SJCRH30 (cell line): ENCODE measurements around the gene IGFBP7. TPM values are rescaled to one million over a fixed set of nuclear protein-coding genes. Genes with fewer than 3 reads are reported as not detected.

Experiments used
- DNase-seq, 2 experiments: peaks; one replicate each; pipeline ENCODE4 v3.0.0-alpha.2; 2015 to 2020
- H3K27ac ChIP-seq: fragments of 250-450 bp; sonication (Bioruptor Pico); 2 replicates; pipeline ENCODE4 v1.5.1; 2020; ENCODE audit warnings: mild to moderate bottlenecking, moderate library complexity
- H3K27me3 ChIP-seq: fragments of 250-450 bp; sonication (Bioruptor Pico); 2 replicates; pipeline ENCODE4 v1.5.1; 2020; ENCODE audit warnings: mild to moderate bottlenecking, moderate library complexity
- H3K36me3 ChIP-seq: fragments of 250-450 bp; sonication (Bioruptor Pico); 2 replicates; pipeline ENCODE4 v1.5.1; 2020; ENCODE audit warnings: mild to moderate bottlenecking, moderate library complexity
- H3K4me1 ChIP-seq: fragments of 250-450 bp; sonication (Bioruptor Pico); 2 replicates; pipeline ENCODE4 v1.5.1; 2020; ENCODE audit warnings: mild to moderate bottlenecking, moderate library complexity
- H3K4me3 ChIP-seq: fragments of 250-450 bp; sonication (Bioruptor Pico); 2 replicates; pipeline ENCODE4 v1.5.1; 2020; ENCODE audit warnings: mild to moderate bottlenecking, moderate library complexity
- H3K9me3 ChIP-seq: fragments of 250-450 bp; sonication (Bioruptor Pico); replicated peaks from 2 replicates; pipeline ENCODE4 v1.5.1; 2020; ENCODE audit warnings: mild to moderate bottlenecking, moderate library complexity
- total RNA-seq: library from RNA; depleted of rRNA; stranded (reverse); fragments of >200 nt; shearing (Covaris generic); gene quantifications from 2 replicates; pipeline ENCODE4 v1.2.3, GENCODE V29; 2014

Gene IGFBP7
- total RNA-seq, 1 experiment from 2014 or later: 1.8 TPM

DNA sequence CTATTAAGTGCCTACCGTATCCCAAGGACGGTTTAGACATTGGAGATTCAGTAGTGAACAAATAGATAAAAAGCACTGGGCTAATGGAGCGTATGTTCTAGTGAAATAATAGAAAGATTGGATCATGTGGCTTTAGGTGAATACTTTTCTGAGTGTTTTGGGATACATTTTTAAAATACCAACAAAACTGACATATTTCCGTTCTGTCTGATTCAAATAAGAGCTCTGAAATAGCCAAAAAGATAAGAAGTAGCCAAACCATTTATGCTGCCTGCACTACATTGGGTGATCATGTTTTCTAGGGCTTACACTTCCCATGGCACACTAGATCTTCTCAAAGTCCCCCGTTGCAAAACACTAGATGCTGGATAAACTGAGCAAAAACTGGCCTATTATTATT, 14.2 kb downstream of the IGFBP7 start:
- Histone ChIP-seq H3K9me3 (no peaks in the 10 kb centered on the region; the same call in 1 of the 2 replicates), H3K27me3 (no peaks in the 10 kb centered on the region), H3K4me3 (no peak overlapping the region), H3K36me3 (no peaks in the 10 kb centered on the region), H3K27ac (no peak overlapping the region), H3K4me1 (peaks cover 28% of the 10 kb centered on the region)
- DNase-seq: no peak

DNA sequence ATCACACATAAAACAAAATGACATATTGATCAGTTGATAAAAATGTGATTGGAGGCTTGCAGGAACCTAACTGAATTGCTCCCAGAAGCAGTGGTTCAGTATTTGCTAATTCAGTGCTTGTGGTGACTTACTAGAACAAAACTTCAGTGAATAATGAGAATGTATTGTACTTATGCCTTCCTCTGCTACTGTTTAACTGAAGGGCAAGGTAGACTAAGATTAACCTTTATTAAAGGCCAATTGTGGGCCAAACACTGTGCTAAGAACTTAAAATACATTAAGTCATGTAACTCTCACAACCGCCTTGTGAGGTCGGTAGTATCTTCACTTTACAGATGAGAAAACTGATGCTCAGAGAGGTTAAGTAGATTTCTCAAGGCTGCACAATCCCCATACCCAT, 14.9 kb downstream of the IGFBP7 start:
- no peak for DNase-seq
- H3K27ac ChIP-seq: no peak overlapping the region
- H3K27me3 ChIP-seq: no peaks in the 10 kb centered on the region
- no peaks in the 10 kb centered on the region for H3K36me3 ChIP-seq
- no peaks in the 10 kb centered on the region for H3K9me3 ChIP-seq
- H3K4me1 ChIP-seq: peaks cover 20% of the 10 kb centered on the region
- H3K4me3 ChIP-seq: no peak overlapping the region

DNA sequence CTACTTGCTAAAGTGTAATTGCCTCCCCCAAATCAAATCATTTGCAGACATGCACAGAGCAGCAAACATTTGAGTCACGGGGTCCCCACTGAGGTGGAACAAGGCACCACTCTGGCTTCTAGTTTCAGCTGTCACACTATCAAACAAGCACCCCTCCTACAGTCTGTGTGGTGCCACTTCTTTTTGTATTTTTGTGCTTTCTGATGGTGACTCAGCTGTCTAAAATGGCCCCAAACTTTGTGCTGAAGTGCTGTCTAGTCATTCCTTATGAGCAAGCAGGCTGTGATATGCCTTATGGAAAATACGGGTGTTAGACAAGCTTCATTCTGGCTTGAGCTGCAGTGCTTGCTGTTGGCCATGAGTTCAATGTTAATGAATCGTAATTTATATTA, 15.4 kb downstream of the IGFBP7 start:
- H3K4me1 ChIP-seq: peaks cover 19% of the 10 kb centered on the region
- H3K4me3 ChIP-seq: no peak overlapping the region
- no peaks in the 10 kb centered on the region for H3K9me3 ChIP-seq
- H3K36me3 ChIP-seq: no peaks in the 10 kb centered on the region
- no peak overlapping the region for H3K27ac ChIP-seq
- no peaks in the 10 kb centered on the region for H3K27me3 ChIP-seq
- DNase-seq: no peak

DNA sequence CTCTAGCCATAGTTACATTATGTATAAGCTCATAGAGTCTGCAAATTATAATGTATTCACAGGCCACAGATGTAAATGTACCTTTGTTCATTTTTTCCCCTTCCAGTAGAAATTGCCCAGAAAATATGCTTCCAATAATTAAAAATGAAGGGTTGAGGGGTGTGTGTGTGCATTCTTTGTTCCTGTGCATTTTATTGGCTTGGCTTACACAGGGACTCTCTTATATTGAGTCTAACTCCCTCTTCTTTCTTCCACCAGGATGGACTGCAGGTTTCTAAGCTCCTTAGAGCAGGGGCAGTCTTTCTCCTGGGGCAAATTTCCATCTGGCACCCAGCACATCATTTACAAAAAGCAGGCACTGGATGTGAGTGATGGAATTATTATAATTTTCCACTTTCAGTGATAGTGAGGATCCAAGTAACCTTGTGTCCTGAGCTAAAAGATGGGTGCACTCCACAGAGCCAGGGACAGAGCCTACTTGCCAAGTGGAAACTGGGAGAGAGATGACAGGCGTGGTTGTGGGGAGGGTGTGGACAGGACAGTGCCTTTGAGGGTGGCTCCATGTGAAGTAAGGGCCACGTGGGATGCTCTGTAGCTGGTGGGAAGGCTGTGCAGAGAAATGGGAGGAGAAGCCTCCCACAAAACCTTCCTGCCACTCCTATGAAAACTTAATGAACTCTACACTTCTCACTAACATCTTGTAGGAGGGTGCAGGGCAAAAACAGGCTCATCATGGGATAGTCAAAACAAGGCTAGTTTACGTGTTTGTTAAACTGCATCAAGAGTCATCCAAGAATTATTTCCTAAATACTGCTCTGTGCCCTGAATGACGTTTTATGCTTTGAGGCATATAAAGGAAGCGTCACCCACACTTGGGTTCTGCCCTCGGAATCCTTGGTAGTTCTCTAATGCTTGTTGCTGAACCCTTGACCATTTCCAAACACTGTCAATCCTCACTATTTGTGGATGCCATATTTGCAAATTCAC, 16.0 kb downstream of the IGFBP7 start:
- no peak overlapping the region for H3K4me3 ChIP-seq
- H3K36me3 ChIP-seq: no peaks in the 10 kb centered on the region
- no peaks in the 10 kb centered on the region for H3K9me3 ChIP-seq
- H3K4me1 ChIP-seq: peaks cover 13% of the 10 kb centered on the region
- H3K27me3 ChIP-seq: no peaks in the 10 kb centered on the region
- H3K27ac ChIP-seq: no peak overlapping the region
- no peak for DNase-seq

DNA sequence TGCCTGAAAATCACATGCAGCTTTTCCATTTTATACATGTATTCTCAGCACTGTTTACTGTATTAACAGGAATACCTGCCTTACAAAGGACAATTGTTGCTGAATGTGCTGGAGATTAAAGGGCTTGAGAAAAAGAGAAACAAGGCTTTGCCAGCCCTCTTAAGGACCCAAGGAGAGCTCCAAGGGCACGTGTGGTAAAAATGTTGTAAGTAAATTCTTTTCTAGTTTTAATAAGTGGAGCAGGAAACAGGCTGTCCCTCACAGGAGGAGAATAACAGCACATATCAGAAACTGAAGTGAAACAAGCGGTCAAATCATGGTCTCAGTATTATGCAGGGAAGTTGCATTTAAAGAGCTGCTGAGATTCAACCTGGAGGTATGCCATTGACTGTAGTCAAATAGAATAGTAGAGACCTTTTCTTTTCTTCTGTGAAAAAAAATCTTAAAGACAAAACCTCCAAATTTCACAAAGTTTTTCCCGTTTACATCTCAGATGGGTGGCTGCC, 18.5 kb downstream of the IGFBP7 start:
- Histone ChIP-seq H3K27ac (no peak overlapping the region), H3K4me3 (no peak overlapping the region), H3K4me1 (no peaks in the 10 kb centered on the region; the same call in 1 of the 2 replicates), H3K36me3 (no peaks in the 10 kb centered on the region), H3K9me3 (no peaks in the 10 kb centered on the region), H3K27me3 (no peaks in the 10 kb centered on the region)
- no peak for DNase-seq

DNA sequence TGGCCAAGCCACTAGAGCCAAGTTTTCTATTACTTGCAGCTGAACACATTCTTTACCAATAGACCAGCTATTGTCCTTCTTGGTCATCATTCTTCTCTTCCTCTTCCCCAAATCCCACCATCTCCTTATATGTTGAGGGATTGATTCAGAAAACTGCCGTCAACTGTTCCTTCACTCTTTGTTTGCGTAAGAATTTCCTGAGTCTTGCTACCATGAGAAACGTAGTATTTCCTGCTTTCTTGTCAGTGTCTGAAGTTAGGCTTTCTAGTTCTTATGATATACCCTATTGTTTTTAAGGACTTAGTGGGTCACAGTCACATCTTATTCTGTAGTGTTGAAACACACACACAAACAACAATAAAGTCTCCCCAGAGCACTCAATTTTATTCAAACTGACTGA, 20.1 kb downstream of the IGFBP7 start:
- Histone ChIP-seq H3K27ac (no peak overlapping the region), H3K27me3 (no peaks in the 10 kb centered on the region), H3K4me1 (no peaks in the 10 kb centered on the region; the same call in 1 of the 2 replicates), H3K9me3 (no peaks in the 10 kb centered on the region; the same call in 1 of the 2 replicates), H3K4me3 (no peak overlapping the region), H3K36me3 (no peaks in the 10 kb centered on the region)
- no peak for DNase-seq

DNA sequence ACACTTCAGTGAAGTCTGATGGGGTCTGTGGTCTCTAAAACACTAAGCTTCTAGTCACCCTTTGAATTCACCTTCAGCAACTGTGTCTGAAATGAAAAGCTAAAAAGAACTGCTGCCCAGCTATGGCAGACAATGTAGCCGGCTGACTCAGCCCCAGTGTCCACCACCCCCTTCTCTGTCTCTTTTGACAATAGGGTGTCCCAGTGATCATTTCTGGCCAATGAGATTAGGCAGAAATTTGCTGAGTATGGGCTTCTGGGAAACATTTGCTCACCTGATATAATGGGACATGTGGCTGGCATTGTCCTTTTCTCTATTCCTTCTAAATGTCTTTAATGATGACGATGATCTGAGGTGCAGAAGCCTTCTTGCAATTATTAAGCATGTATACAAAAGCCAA, 20.6 kb downstream of the IGFBP7 start:
- no peaks in the 10 kb centered on the region; the same call in 1 of the 2 replicates for H3K4me1 ChIP-seq
- no peaks in the 10 kb centered on the region for H3K27me3 ChIP-seq
- DNase-seq: no peak
- no peaks in the 10 kb centered on the region for H3K36me3 ChIP-seq
- no peak overlapping the region for H3K4me3 ChIP-seq
- H3K27ac ChIP-seq: no peak overlapping the region
- H3K9me3 ChIP-seq: no peaks in the 10 kb centered on the region; the same call in 1 of the 2 replicates

DNA sequence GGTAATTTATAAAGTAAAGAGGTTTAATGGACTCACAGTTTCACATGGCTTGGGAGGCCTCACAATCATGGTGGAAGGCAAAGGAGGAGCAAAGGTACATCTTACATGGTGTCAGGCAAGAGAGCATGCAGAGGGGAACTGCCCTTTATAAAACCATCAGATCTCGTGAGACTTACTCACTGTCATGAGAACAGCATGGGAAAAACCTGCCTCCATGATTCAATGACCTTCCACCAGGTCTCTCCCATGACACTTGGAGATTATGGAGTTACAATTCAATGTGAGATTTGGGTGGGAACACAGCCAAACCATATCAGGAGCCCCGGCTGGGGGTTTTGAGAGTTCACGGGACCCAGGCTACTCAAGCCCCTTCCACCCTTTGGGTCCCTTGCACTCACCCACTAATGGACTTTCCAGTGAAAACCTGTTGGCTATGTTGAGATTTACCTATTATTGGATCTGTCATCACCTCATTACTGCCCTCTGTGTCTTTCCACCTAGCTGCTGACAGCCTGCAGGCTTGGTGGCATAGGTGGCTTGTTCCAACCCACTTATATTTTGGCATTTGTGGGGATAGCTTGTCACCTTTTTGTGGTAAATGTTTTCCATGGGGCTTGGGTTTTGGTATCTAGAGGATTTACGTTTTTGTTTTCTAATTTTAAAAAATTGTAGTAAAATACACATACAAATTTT, 24.0 kb downstream of the IGFBP7 start:
- H3K4me3 ChIP-seq: no peak overlapping the region
- H3K36me3 ChIP-seq: no peaks in the 10 kb centered on the region
- no peaks in the 10 kb centered on the region for H3K27me3 ChIP-seq
- H3K27ac ChIP-seq: no peak overlapping the region
- peaks cover 7% of the 10 kb centered on the region for H3K4me1 ChIP-seq
- H3K9me3 ChIP-seq: no peaks in the 10 kb centered on the region; the same call in 1 of the 2 replicates
- DNase-seq: no peak

DNA sequence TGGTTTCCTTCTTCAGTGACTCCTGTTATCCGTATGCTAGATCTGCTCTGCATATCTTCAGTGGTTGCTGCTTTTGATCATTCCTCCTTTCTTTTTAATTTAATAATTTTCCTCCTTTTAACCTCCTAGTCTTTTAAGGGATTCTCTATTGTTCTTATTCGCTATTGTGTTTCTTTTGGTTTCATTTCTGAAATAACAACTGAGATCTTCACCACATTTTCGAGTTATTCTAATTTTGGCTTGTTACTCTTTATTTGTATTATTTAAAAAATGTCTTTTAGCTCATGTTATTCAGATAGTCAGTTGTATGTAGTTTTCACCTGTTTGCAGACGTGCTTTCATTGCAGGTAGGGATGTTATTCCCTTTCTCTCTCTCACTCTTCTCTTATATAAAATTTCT, 24.9 kb downstream of the IGFBP7 start:
- Histone ChIP-seq H3K4me3 (no peak overlapping the region), H3K9me3 (no peaks in the 10 kb centered on the region; the same call in 1 of the 2 replicates), H3K4me1 (peaks cover 13% of the 10 kb centered on the region), H3K27me3 (no peaks in the 10 kb centered on the region), H3K36me3 (no peaks in the 10 kb centered on the region), H3K27ac (no peak overlapping the region)
- DNase-seq: no peak

DNA sequence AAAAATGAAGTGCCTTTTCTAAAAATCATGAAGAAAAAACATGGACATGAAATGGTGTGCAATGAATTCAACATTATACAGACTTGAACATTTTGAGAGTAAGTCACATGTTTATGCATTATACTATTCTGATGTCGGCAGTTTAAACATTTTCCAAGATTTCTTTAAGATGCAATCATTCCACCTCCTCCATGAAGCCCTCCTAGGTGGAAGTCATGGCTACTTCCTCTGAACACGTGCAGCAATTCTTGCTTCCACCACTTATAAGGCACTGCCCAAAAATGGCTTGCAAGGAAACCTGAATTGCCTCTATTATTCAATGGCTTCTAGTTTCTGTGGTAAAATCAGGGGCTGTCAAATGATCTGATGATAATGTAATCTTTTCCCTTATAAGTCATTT, 25.8 kb downstream of the IGFBP7 start:
- H3K4me3 ChIP-seq: no peak overlapping the region
- no peaks in the 10 kb centered on the region for H3K36me3 ChIP-seq
- H3K27me3 ChIP-seq: no peaks in the 10 kb centered on the region
- H3K4me1 ChIP-seq: peaks cover 13% of the 10 kb centered on the region
- no peak overlapping the region for H3K27ac ChIP-seq
- no peaks in the 10 kb centered on the region; the same call in 1 of the 2 replicates for H3K9me3 ChIP-seq
- no peak for DNase-seq

DNA sequence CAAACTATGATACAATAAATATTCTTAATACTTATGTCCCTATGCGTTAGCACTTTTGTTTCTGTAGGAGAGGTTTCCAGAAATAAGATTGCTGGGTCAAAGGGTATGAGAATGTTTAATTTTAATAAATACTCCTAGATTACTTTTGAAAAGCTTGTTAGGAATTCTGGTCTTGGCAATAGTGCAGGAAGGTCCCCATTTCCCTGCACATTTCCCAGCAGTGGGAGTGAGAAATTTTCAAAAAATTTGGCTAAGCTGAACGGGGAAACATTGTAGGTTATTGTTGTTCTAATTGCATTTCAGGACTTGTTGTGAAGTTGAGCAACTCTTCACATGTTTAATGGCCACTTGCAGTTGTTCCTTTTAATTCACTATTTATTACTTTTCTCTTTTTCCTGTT, 27.1 kb downstream of the IGFBP7 start:
- Histone ChIP-seq H3K4me1 (peaks cover 13% of the 10 kb centered on the region), H3K27ac (no peak overlapping the region), H3K27me3 (no peaks in the 10 kb centered on the region), H3K9me3 (no peaks in the 10 kb centered on the region; the same call in 1 of the 2 replicates), H3K36me3 (no peaks in the 10 kb centered on the region), H3K4me3 (no peak overlapping the region)
- no peak for DNase-seq

DNA sequence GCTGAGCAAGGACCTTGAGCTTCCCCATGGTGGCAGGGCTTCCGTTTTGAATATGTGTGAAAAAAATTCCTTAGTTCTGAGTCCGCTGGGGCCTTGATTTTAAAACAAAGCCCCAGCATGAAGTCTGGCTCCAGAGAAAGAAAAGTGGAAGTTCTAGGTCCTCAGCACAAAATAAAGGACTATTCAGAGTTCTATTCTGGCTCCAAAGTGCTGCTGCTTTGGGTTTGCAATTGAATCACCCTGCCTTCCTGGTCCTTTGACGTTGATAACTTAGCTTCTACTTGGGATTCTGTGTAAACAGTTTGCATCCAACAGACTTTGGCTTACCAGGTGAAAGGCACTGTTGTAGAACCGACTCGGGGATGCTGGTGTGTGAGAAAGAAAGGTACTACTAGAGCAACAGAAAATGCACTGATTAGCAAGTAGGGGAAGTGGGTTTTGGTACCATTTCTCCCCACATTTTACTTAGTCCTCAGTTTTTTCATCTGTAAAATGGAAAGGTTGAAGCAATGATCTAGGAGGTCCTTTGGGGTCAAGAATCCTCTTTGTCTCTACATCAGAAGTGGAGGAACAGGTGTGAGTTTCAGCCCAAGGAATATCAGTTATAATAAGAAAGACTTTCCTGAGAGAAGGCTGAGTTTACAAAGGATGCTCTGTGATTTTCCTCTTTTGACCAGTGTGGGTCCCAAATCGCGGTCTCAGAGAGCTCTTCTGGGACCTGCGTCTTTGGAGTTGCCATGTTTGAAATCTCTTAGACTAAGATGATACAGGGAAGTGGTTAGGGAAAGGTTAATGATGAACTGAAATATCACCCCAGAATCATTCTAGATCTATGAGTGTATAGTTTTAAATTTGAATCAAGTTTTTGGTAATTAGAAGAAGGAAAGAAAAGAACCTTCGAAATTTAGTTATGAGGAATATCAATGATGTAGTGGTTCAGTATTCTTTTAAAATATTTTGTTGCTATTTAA, 28.2 kb downstream of the IGFBP7 start:
- Histone ChIP-seq H3K36me3 (no peaks in the 10 kb centered on the region), H3K9me3 (no peaks in the 10 kb centered on the region; the same call in 1 of the 2 replicates), H3K27ac (peak overlapping the region; percentile 38; the same call in 1 of the 2 replicates), H3K27me3 (no peaks in the 10 kb centered on the region), H3K4me3 (no peak overlapping the region), H3K4me1 (peaks cover 13% of the 10 kb centered on the region)
- DNase-seq: no peak

DNA sequence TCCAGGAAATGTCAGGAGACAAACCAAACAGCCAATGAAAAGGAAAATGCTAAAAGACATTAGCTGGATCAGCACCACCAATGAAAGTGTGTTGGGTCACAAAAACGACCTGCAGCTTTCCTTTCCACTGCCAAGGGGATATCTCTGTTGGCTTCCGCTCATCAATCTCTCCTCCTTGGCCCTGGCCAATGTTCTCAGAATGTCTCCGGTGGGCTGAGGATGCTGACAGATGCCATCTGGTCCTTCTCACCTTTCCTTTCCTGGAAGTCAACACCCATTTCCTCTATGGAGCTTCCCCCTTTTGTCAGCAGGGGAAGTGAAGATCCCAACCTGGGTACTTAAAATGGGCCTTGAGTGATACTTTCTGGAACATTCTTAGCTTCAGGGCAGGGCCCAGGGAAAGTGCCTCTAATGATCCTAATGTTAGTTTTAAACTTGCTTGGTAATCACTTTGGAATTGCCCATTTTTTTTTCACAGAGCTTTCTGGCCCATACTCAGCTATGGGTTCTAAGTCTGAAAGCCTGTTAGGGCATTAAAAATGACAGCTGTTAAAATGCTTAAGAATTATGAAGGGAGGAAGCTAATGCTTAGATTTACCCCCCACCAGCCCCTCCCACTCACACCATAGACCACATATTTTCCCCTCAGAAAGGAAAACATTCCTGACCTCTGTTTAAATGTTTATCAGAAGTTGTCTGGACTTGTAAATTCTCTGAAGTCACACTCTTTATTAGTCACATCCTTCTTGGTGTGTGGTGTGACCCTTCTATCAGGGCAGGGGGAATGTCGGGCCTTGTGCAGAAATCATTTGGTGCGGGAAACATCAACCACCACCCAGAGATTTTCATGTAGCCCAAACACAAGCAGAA, 29.2 kb downstream of the IGFBP7 start:
- peak; percentile 30 to 49 for DNase-seq
- peaks cover 13% of the 10 kb centered on the region for H3K4me1 ChIP-seq
- H3K4me3 ChIP-seq: no peak overlapping the region
- H3K27me3 ChIP-seq: no peaks in the 10 kb centered on the region
- no peaks in the 10 kb centered on the region; the same call in 1 of the 2 replicates for H3K9me3 ChIP-seq
- peak overlapping the region; percentile 38; the same call in 1 of the 2 replicates for H3K27ac ChIP-seq
- H3K36me3 ChIP-seq: no peaks in the 10 kb centered on the region
